ENCODE results near the gene NELFA.
A peak's percentile ranks its signal among the peaks of the same experiment; 100 is the strongest.

NELFA gene

DNA sequence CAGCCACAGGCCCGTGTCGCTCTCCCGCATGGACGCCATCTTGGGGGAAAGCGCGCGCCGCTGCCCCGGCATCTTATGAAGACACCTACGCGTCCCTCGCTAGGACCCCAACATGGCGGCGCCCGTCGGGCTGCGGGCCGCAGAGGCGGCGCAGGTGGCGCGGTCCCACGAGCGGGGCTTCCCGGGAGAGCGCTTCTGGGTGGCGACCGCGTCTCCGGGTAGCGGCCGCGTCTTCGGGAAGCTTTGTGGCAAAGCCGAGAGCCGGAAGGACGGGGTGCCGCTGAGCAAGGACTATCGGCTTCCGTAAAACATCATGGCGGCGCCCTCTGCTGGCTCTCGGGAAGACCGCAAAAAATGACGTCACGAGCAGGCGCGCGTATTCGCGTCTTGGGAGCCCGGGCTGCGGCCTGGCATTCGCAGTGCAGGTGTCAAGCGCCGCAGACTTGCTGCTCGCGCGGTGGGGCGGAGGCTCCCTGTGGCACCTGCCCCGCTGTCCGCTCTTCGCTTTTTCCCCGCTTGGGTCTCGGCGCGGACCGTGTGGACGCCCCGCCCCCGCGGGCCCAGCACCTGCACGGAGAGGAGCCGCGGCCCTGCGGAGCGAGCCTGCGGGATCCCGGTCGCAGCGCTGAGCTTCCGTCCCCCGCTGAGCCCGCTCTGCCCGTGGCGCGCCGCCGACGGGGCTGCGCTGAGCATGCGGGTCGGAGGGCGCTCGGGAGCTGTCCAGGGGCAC is at the start of gene NELFA:
NELFA (minus strand) TSS at position 54 of the 730 bp plus-strand sequence; CDS start at position 39, 15 bp downstream.
- DNase-seq (ENCODE audit: low read depth, low spot score): peak; percentile 80

DNA sequence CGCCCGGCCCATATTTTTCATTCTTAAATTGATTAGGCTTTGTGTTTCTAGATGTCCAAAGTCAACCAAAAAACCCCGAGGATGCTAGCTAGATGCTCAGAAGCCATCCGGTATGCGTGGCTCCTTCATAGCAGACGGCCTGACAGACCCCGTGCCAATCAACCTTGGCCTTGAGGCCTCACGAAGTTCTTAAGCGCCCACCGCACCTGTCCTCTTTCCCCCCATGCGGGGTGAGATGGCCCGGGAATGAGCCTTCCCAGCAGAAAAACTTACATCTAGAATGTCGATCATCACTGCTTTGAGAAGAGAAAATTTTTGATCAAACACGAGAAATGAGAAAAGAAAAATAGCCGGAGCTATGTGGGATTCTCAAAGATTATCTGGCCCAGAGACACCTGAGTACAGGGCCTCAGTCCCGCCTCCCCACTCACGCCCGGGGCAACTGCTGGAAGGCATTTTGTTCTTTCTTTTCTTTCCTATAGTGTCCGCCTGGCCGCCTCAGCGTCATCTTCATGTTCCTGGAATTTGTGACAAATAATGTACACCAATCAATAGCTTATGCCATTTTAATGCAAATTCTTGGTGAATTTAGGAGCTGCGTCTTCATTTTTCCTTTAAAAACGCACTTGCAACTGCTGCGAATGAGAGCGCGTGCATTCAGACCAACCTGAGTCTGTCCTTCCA is 48.8 kb upstream of the NELFA start:
- no peak for DNase-seq (ENCODE audit: low read depth, low spot score)

DNA sequence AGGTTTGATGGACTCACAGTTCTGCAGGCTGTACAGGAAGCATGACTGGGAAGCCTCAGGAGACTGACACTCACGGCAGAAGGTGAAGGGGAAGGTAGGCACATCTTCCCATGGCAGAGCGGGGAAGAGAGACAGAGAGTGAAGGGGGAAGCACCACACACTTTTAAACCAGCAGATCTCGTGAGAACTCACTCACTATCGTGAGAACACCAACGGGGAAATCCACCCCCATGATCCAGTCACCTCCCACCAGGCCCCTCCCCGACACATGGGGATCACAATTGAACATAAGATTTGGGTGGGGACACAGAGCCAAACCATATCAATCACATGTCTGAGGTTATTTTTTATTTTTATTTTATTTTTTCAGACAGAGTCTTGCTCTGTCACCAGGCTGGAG is 45.4 kb upstream of the NELFA start:
- DNase-seq (ENCODE audit: low read depth, low spot score): no peak

DNA sequence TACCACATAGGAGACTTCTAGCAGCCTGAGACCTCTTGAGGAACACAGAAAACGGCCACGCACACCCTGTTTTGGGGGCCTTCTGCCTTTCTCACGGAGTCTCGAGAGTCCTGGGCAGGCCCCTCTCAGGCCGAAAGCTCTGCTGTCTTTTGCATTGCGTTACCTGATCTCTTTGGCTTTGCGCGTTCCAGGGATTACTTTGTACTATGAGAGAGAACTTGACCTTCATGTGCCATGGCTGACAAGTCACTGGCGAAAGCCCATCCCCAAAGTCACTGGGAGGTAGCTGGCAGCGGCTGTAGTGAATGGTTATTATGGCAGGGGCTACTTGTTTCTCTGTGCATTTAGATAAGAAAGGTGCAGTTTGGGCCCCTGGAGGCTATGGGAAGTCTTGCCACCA is 42.3 kb upstream of the NELFA start:
- no peak for DNase-seq (ENCODE audit: low read depth, low spot score)

DNA sequence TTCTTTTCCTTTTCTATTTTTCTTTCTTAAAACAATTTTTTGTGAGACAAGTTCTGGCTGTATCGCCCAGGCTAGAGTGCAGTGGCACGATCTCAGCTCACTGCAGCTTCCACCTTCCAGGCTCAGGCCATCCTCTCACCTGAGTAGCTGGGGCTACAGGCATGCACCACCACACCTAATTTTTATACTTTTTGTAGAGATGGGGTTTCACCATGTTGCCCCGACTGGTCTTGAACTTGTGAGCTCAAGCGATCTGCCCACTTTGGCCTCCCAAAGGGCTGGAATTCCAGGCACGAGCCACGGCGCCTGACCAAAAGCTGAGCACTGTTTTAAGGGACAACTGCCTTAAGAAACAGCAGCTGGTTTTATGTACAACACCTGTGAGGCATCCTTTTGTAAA is 41.0 kb upstream of the NELFA start:
- no peak for DNase-seq (ENCODE audit: low read depth, low spot score)

GRCh38 chr4:2049381-2049780 is 40.6 kb upstream of the NELFA start:
- DNase-seq (ENCODE audit: low read depth, low spot score): no peak

- no peak for DNase-seq (ENCODE audit: low read depth, low spot score)
These were observed 40.1 kb upstream of the NELFA start for GRCh38 chr4:2048831-2049230.

GRCh38 chr4:2047781-2048581 is 39.2 kb upstream of the NELFA start:
- no peak for DNase-seq (ENCODE audit: low read depth, low spot score)

- no peak for DNase-seq (ENCODE audit: low read depth, low spot score)
These were observed 38.4 kb upstream of the NELFA start for GRCh38 chr4:2047031-2047660.

GRCh38 chr4:2046031-2046961 is 37.5 kb upstream of the NELFA start:
- no peak for DNase-seq (ENCODE audit: low read depth, low spot score)

DNA sequence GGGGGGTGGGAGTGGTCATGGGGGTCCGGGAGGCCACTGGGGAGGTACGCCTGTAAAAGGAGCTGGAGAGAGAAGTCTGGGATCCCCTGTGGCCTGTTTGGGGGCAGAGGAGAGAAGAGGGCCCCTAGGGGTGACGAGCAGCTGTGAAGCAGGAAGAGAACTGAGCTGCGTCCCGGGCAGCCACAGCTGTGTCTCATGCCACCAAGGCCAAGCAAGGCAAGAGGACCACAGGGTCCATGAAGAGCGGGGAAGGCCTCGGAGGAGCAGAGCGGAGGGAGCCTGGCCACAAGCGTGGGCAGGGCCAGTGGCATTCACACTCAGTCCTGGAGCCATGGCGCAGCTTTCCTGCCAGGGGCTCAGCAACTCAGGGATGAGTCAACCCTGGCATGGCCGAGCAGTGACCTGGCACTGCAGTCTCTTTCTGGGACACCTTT is 36.8 kb upstream of the NELFA start:
- no peak for DNase-seq (ENCODE audit: low read depth, low spot score)

DNA sequence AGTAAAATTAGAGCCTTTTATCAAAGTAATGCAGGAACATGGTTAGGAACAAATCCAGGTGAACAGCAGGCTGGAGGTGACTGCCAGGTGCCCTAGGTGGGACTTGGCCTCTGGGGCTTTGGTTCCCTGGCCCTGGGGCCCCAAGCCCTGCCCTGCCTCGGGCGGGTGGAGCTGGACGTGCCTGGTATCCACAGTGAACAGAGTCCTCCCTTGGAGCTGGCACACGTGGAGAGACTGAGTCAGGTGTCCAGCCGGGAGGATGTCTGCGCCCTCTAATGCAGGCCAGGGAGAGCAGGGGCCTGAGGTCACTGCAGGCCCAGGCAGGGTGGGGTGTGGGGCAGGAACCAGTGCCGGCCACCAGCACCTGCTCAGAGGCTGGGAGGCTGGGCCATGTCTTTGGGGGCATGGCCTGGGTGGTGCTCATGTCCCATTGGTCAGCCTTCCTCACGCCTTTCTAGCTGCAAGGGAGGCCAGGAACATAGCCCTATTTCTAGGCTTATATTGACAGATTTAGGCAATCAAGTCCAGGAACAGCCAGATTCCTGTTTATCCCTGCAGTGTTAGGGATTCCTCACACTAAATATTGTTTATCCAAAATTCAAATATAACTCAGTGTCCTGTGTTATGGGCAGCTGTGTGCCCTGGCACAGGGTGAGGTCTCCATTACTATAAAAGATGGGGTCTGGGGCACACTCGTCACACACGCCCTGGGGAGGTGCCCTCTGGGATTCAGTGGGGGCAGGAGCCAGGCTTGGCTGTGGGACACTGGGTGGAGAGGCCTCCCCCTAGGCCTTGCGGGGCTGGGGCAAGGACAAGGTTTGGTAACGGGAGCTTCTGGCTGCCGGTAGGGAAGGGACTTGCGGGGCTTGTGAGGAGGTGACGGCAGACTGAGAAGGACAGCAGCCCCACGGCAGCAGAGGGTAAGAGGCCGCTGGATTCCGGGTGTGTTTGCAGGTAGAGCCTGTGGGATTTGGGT is 36.1 kb upstream of the NELFA start:
- DNase-seq (ENCODE audit: low read depth, low spot score): no peak

- DNase-seq (ENCODE audit: low read depth, low spot score): no peak
These were observed 35.3 kb upstream of the NELFA start for GRCh38 chr4:2044119-2044485.

DNA sequence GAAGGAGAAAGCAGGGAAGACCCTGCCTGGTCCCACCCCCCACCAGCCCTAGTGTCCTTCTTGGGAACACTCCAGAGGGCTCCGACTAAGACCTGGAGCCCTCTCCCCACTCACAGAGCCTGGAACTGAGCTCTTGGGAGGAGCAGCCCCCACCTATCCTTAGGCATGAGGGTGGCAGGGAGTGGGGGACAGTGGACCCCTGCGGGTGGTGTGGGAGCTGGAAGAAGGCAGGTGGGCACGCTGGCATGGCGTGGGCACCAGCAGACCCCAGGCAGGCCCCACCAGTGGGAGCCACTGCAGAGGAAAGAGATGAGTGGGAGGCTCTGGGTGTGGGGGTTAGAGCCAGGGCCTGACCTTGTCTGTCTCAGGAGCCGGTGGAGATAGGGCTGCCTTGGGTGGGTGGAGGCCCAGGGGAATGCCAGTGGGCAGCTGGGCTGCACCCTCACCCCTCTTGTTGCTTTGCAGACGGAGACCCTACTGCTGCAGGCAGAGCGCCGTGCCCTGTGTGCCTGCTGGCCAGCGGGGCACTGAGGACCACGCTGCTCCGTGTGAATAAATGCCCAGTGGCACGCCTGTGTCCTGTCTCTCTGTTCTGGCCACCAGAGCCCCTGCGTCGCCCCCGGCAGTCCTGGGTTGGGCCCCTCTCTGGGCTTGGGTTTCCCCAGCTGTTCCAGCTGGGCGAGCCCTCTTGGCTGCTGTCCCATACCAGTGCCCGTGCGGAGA is 34.8 kb upstream of the NELFA start:
- no peak for DNase-seq (ENCODE audit: low read depth, low spot score)

GRCh38 chr4:2042947-2043395 is 34.2 kb upstream of the NELFA start:
- no peak for DNase-seq (ENCODE audit: low read depth, low spot score)

DNA sequence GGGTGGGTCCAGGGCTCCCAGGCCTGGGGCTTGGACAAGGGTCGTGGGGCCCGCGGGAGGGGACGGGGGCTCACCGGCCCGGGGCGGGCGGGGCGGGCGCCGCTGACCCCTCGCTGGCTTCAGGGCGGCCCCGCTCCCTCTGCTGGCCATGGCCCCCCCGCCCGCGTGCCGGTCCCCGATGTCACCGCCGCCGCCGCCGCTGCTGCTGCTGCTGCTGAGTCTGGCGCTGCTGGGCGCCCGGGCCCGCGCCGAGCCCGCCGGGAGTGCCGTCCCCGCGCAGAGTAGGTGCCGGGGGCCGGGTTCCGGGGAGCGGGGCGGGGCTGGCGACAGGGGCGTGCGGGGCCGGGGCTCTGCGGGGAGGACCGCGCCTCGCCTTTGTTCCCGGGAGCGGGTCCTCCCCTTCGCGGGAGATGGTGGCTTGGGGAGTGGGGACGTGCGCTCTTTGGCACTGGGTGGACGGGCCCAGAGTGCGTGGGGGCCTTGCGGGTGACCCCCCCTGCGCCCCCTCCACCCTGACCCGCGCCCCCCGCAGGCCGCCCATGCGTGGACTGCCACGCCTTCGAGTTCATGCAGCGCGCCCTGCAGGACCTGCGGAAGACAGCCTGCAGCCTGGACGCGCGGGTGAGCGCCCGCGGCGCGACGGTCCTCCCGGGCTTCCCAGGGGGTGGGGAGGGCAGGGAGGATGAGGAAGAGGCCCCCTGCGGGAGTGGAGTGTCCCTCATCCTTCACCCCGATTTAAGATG is 33.6 kb upstream of the NELFA start:
- DNase-seq (ENCODE audit: low read depth, low spot score): no peak

- no peak for DNase-seq (ENCODE audit: low read depth, low spot score)
These were observed 32.7 kb upstream of the NELFA start for GRCh38 chr4:2041239-2042130.

All from smooth muscle cell of the brain vasculature (primary cell).